ENCODE data around the gene NOVA1.

NOVA1 gene

DNA sequence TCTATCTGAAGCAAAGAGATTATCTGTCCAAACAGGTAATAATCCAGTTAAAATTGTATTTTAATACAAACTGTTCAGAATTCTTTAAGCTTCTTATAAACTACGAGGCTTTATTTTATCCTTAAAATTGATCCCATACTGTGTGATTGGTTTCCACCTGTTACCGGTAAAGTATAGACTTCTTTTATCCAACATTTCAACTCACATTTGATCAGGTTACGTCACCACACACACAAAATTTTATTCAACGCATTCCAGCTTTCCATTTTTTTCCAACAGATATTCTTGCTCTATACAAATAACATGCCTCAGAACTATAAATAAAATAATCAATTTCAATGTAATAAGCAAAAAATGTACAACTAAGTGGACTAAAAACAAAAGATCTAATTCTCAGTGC, 4.5 kb downstream of the NOVA1 start:
- DNase-seq: no peak

DNA sequence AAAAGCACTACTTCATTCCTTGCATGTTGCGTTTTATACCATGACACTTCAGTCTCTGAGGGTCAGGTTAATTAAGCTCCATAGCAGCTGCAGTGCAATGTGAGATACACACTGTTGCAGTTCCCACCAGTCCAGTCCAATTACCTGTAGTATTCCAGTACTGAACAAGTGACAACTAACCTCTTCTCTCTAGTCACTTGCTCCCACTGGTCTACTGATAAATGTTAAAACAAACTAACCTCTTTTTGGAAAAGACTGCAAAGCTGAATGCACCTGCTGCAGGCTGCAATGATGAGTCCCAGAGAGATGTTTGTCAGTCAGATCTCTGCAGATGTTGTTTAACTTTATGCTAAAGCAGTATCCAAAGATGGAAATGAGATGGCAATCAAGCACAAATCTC, 7.9 kb downstream of the NOVA1 start:
- no peak for DNase-seq

DNA sequence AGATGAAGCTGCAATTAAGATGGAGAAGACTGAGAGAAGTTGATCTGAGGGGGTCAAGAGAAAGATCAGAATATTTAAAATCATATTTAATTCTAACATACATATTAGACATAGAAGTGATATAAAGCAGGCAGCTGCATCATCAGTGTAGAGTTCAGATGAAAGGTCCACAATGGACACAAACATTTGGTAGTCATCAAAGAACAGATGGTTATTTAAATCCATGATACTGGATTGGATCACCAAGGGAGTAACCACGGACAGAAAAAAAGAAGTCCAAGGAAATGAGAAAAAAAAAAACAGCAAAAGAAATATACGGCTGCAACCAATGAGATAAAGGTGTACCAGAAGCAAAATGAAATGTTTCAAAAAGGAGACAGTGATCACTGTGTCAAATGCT, 20.1 kb downstream of the NOVA1 start:
- DNase-seq: no peak

DNA sequence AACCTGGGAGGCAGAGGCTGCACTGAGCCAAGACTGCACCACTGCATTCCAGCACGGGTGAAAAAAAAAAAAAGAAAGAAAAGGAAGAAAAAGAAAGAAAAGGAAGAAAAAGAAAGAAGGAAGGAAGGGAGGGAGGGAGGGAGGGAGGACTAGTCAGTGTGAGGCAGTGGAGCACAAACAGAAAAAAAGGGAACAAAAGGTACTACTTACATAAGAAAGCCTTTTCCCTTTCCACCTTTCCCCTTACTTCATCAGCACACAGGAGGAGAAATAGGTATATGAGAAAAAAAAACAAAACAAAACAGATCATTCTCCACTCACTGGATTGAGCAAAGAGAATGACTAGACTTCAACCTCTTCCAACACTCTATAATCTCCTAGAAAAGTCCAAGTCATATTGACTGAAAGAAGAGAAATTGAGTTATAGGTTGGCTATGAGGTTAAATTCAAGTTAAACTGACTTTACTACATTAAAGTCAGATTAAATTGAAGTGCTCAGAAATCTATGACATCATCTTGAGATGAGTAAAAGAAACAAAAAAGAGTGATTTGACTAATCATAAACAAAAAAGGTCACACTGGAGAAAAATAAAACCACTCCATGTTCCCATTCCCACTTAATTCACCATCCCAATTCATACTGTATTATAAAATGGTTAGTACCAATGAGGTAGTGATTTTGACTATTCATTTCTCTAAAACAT, 43.6 kb downstream of the NOVA1 start:
- DNase-seq: no peak

DNA sequence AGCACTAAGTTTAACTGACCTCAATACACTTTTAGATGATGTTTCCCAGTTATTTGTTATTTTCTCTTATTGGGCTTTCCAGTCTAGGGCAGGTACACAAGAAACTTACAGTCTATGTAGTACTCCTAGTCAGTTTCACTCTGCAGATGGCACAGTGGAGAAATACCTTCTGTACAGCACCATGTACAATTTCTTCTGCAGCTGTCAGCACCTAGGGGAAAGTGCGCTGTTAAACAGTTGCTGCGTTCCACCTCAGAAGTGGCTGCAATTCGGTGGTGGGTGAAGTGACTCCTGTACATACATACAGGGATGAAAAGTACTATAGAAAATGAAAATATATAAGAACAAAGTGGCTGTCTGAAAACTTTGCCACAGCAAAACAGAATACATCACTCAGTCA, 48.3 kb downstream of the NOVA1 start:
- DNase-seq: no peak

GRCh38 chr14:26548406-26548805, 49.4 kb downstream of the NOVA1 start:
- no peak for DNase-seq

- no peak for DNase-seq
Observed at GRCh38 chr14:26538176-26538575, 59.7 kb downstream of the NOVA1 start.

GRCh38 chr14:26531894-26532293, 65.9 kb downstream of the NOVA1 start:
- DNase-seq: no peak

DNA sequence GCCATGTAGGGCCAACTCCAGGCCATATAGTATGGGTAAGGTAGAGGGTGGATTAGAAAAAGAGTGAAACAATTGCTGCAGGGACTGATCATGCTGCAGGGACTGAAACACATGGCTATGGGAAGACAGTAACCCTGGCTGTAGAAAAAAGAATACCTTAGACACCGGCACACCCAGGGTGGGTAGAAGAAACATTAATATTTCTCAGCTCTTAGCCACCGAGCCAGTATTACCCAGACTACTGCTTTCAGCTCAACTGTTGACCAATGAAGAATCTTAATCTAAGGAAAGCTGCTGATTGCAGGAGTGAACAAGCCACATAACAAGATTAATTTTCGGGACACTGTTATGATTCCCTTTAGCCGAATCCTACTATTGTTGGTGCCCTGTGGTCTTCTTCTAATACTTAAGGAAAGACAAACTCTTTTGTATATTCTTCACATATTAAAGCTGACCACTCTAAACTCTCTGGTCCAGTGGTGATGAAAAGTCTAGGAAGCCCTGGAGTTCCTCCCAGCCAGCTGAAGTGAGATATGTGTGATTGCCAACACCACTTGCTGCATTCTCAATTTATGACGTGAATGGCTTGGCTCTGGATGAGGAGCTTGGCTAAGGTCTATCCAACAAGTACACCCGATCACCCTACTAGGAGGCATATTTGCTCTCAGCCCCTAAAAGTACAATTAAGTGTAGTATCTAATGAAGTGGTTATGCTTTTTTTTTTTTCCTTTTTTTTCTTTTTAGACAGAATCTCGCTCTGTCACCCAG, 69.2 kb downstream of the NOVA1 start:
- DNase-seq: no peak

DNA sequence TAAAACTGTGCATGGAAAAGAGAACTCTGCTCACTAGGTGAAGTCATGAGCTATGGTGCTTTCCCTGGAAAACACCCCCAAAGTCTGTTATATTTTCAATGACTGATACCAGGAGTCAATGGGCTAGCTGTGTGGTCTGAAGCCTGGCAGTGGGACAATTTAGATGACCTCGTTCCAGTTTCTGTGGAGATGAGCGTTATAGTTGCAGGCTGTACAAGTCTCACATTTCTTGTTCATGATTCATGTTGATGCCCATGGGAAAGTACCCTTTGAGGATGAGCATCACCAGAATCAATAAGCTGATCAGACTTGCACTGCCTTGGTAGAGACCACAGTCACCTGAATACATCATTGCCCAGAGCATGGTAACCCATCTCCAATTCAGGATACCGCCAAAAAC, 70.7 kb downstream of the NOVA1 start:
- DNase-seq: no peak

- no peak for DNase-seq
Observed at GRCh38 chr14:26526137-26526536, 71.7 kb downstream of the NOVA1 start.

GRCh38 chr14:26525085-26525484, 72.7 kb downstream of the NOVA1 start:
- no peak for DNase-seq

DNA sequence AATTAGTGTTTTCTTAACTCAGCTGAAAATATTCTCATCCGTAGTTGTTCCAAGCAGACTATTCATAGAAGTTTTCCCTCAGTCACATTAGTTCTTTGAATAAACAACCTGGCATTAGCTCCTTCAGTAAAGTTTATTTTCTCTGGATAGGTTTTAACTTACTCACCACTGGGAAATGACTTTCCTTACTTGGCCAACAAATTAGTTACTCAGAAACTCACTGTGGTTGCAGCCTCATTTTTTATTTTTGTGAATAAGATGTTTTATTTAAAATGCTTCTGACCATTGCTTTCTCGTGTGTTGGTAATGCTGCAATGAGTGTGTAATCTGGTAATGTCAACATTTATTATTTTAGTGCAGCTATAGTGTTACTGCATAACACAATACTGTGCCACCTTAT, 74.9 kb downstream of the NOVA1 start:
- DNase-seq: no peak

DNA sequence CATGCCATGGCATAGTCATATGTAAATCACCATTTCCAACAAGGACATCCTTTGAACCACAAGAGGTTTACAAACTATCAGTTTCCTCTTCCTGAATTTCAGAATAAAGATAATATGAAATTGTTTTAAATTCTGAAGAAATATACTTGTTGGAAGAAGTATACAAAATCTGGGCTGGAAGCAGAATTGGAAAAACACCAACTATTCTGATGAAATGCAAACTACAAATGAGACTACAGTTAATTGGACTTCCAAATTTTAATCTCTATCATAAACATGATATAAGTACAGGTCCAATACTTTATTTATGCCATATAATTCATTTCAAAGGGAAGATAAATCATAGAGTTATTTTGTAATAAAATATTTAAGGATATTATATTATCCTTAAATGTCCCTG, 80.1 kb downstream of the NOVA1 start:
- no peak for DNase-seq

- DNase-seq: no peak
Observed at GRCh38 chr14:26500028-26500427, 97.8 kb downstream of the NOVA1 start.

DNA sequence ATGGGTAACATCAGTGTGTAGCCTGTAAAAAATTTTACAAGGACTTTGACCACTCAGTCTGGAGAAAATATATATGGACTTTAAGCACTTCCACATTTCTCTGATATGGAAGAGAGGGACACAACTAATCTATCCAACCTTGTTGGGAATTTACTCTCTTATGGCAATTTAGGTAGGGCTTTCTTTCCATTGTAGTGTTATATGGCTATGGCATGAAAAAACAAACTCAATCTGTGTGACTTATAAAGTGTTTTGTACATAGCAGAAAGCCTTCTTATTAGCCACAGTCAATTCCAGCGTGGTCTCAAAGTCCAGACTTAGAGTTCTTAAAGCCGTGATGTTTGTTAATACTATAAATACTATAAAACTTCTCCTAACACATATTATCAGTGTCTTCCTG, 98.3 kb downstream of the NOVA1 start:
- no peak for DNase-seq

GRCh38 chr14:26486922-26487321, 110.9 kb downstream of the NOVA1 start:
- DNase-seq: no peak

DNA sequence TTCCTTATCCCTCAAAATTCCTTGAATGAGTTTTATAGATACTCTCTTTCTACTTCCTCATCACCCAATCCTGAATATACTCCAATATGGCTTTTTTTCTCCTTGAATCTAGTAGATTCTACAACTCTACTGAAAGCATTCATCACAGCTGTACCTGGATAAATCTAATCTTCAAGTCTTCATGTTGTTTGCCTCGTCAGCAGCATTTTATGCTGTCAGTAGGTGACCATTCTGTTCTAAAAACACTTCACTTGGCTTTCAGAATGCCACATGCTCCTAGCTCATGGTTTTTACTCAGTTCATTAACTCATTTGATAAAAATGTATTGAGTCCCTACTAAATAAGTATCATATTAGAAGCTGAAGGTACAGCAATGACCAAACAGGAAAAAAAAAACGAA, 113.3 kb downstream of the NOVA1 start:
- DNase-seq: no peak

DNA sequence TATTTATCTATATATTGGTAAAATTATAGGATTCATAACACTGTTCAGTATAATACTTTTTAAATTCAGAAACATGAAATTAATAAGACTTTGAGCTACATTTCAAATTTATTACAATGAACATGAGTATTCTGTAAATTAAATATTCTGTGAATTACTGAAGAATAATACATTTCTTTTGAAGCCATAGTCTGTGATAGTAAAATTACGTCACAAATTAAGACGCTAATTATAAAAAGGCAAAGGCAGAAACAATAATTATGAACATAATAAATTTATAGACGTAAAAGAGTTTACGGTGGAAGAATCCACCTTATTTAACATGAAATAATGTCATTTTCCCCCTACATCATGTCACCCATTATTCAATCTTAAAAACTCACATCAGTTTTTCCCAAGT, 118.9 kb downstream of the NOVA1 start:
- DNase-seq: no peak

GRCh38 chr14:26466862-26467261, 131.0 kb downstream of the NOVA1 start:
- no peak for DNase-seq

GRCh38 chr14:26463136-26463535, 134.7 kb downstream of the NOVA1 start:
- no peak for DNase-seq

GRCh38 chr14:26454105-26454504, 143.7 kb downstream of the NOVA1 start:
- DNase-seq: no peak

DNA sequence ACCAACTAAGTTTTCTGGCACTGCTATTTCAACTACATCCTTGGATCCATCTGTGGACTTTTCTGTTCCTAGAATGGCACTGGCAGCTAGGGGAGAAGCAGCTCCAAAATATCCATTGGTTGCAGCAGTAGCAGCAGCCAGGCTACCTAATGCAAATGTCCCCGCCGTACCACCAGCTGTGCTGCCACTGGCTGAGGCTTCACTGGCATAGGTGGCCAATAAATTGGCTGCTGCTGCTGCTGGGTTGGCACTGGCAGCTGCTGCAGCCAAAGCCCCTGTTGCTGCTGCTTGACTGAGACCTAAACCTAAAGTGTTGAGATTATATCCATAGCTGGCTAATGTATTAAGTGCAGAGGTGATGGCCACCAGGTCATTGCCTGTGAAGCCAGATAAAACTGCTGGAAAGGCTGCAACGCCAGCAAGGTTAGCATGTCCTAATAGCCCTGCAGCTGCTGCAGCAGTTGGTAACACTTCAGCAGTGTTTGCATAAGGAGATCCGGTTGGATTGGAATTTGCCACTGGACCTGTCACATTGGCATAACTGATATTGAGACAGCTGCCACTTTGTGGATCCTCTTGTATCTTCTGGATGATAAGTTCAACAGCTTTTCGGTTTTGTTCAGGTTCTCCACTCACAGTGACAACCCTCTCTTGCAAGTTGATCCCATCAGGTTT, 149.5 kb downstream of the NOVA1 start:
- no peak for DNase-seq

DNA sequence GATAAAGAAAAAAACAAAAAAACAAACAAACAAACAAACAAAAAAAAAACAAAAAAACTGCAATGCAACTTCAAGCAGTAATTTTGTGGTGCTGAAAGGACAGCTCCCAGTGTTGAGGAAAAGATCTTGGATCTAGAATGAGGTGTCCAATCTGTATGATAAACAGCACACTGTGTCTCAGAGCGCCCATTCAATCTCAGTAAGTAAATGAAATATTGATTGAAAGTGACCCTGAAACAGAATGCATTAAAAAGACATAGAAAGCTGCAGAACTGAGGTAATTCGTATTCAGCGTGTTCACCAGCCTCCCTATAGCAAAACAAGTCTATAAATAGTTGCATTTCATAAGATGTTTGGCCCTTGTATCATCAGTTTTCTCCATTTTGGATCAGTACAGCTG, 153.0 kb downstream of the NOVA1 start:
- no peak for DNase-seq

All from activated CD4-positive, alpha-beta T cell treated with anti-CD3 and anti-CD28 coated beads for 4 hours (primary cell).